Activated CD4-positive, alpha-beta memory T cell treated with anti-CD3 and anti-CD28 coated beads for 36 hours (primary cell): Measurements from ENCODE around the gene DIPK1C. TPM values are rescaled to one million over a fixed set of nuclear protein-coding genes. Genes with fewer than 3 reads are reported as not detected.

Experiments
- CTCF ChIA-PET: fragments of 350-600 bp; sonication (Branson Sonifier 250); formaldehyde crosslinking; loops from one replicate; lab custom pipeline; 2021; ENCODE audit warnings: antibody characterized with exemption, inconsistent platforms; lab: Charles Lee
- POLR2A ChIA-PET: fragments of 350-600 bp; sonication (Branson Sonifier 250); formaldehyde crosslinking; loops from one replicate; lab custom pipeline; 2021; ENCODE audit warnings: antibody characterized with exemption; lab: Charles Lee
- DNase-seq: peaks from one replicate; pipeline ENCODE4 v3.0.0-alpha.2; 2020
- H3K27ac Mint-ChIP-seq: one replicate; pipeline ENCODE4 v1.8.0; 2021; ENCODE audit warnings: mixed read lengths
- H3K27me3 Mint-ChIP-seq: one replicate; pipeline ENCODE4 v1.8.0; 2021; ENCODE audit warnings: mixed read lengths
- H3K36me3 Mint-ChIP-seq: one replicate; pipeline ENCODE4 v1.8.0; 2021; ENCODE audit warnings: mixed read lengths
- H3K4me1 Mint-ChIP-seq: one replicate; pipeline ENCODE4 v1.8.0; 2021; ENCODE audit warnings: low read depth, mixed read lengths
- H3K4me3 Mint-ChIP-seq: one replicate; pipeline ENCODE4 v1.8.0; 2021; ENCODE audit warnings: mild to moderate bottlenecking, mixed read lengths
- H3K9me3 Mint-ChIP-seq: one replicate; pipeline ENCODE4 v1.8.0; 2021; ENCODE audit warnings: mixed read lengths
- intact Hi-C: fragments of 100-400 bp; cut with micrococcal nuclease; formaldehyde crosslinking; loops from one replicate; pipeline ENCODE4 v1.15.1; 2023
- total RNA-seq, 2 experiments: library from RNA; stranded (reverse); gene quantifications; one replicate each; pipeline ENCODE4 v1.2.3, GENCODE V29; 2021

The DIPK1C gene
- total RNA-seq, 2 experiments from 2014 or later, result not detected

GRCh38 chr18:74480149-74480651 lies 23.1 kb upstream of the DIPK1C start:
- Mint-ChIP-seq H3K9me3 (no peaks in the 10 kb centered on the region), H3K4me3 (no peak overlapping the region), H3K36me3 (no peaks in the 10 kb centered on the region), H3K27me3 (peaks cover 9% of the 10 kb centered on the region), H3K4me1 (peaks cover 6% of the 10 kb centered on the region), H3K27ac (no peak overlapping the region)
- ChIA-PET POLR2A (no interaction called here), CTCF (no interaction called here)
- intact Hi-C loops, result no loop called here
- no peak for DNase-seq

- H3K4me3 Mint-ChIP-seq, result no peak overlapping the region
- intact Hi-C loops, result no loop called here
- peaks cover 2% of the 10 kb centered on the region for H3K4me1 Mint-ChIP-seq
- no peaks in the 10 kb centered on the region for H3K36me3 Mint-ChIP-seq
- no peak for DNase-seq
- ChIA-PET CTCF (no interaction called here), POLR2A (no interaction called here)
- H3K27ac Mint-ChIP-seq, result no peak overlapping the region
- no peaks in the 10 kb centered on the region for H3K9me3 Mint-ChIP-seq
- H3K27me3 Mint-ChIP-seq, result peaks cover 11% of the 10 kb centered on the region
Measured at GRCh38 chr18:74479486-74480148, 22.5 kb upstream of the DIPK1C start.

- ChIA-PET POLR2A (no interaction called here), CTCF (no interaction called here)
- no peaks in the 10 kb centered on the region for H3K9me3 Mint-ChIP-seq
- no peak overlapping the region for H3K27ac Mint-ChIP-seq
- DNase-seq, result no peak
- no peaks in the 10 kb centered on the region for H3K36me3 Mint-ChIP-seq
- no peak overlapping the region for H3K4me3 Mint-ChIP-seq
- intact Hi-C loops, result no loop called here
- H3K4me1 Mint-ChIP-seq, result no peaks in the 10 kb centered on the region
- peaks cover 9% of the 10 kb centered on the region for H3K27me3 Mint-ChIP-seq
Measured at GRCh38 chr18:74478880-74479279, 21.8 kb upstream of the DIPK1C start.

- Mint-ChIP-seq H3K27ac (no peak overlapping the region), H3K36me3 (no peaks in the 10 kb centered on the region), H3K27me3 (peaks cover 9% of the 10 kb centered on the region), H3K4me3 (no peak overlapping the region), H3K4me1 (no peaks in the 10 kb centered on the region), H3K9me3 (no peaks in the 10 kb centered on the region)
- ChIA-PET POLR2A (no interaction called here), CTCF (no interaction called here)
- intact Hi-C loops, result no loop called here
- DNase-seq, result no peak
Measured at GRCh38 chr18:74478316-74478715, 21.2 kb upstream of the DIPK1C start.

- Mint-ChIP-seq H3K36me3 (no peaks in the 10 kb centered on the region), H3K9me3 (no peaks in the 10 kb centered on the region), H3K27me3 (peaks cover 8% of the 10 kb centered on the region), H3K4me3 (no peak overlapping the region), H3K4me1 (no peaks in the 10 kb centered on the region), H3K27ac (no peak overlapping the region)
- no peak for DNase-seq
- ChIA-PET CTCF (no interaction called here), POLR2A (no interaction called here)
- intact Hi-C loops, result no loop called here
Measured at GRCh38 chr18:74477771-74478170, 20.7 kb upstream of the DIPK1C start.

GRCh38 chr18:74476140-74476539 lies 19.0 kb upstream of the DIPK1C start:
- intact Hi-C loops, result no loop called here
- H3K36me3 Mint-ChIP-seq, result no peaks in the 10 kb centered on the region
- no peak overlapping the region for H3K27ac Mint-ChIP-seq
- H3K4me1 Mint-ChIP-seq, result no peaks in the 10 kb centered on the region
- CTCF ChIA-PET, result interaction anchor here (0.9 kb wide), 1 partner anchor 163 kb away, joined by 3 read pairs; no protein-coding TSS in a partner anchor
- no peak for DNase-seq
- POLR2A ChIA-PET, result no interaction called here
- no peak overlapping the region for H3K4me3 Mint-ChIP-seq
- H3K9me3 Mint-ChIP-seq, result no peaks in the 10 kb centered on the region
- H3K27me3 Mint-ChIP-seq, result peaks cover 7% of the 10 kb centered on the region

- POLR2A ChIA-PET, result no interaction called here
- H3K27me3 Mint-ChIP-seq, result peaks cover 7% of the 10 kb centered on the region
- no peaks in the 10 kb centered on the region for H3K36me3 Mint-ChIP-seq
- intact Hi-C loops, result no loop called here
- no peaks in the 10 kb centered on the region for H3K4me1 Mint-ChIP-seq
- H3K4me3 Mint-ChIP-seq, result no peak overlapping the region
- DNase-seq, result no peak
- CTCF ChIA-PET, result no interaction called here
- no peak overlapping the region for H3K27ac Mint-ChIP-seq
- peaks cover 8% of the 10 kb centered on the region for H3K9me3 Mint-ChIP-seq
Measured at GRCh38 chr18:74473976-74474640, 17.0 kb upstream of the DIPK1C start.

GRCh38 chr18:74472312-74472711 lies 15.2 kb upstream of the DIPK1C start:
- intact Hi-C loops, result no loop called here
- CTCF ChIA-PET, result interaction anchor here (0.7 kb wide), 1 partner anchor 33 kb away, joined by 3 read pairs; no protein-coding TSS in a partner anchor
- Mint-ChIP-seq H3K4me1 (no peaks in the 10 kb centered on the region), H3K9me3 (peaks cover 8% of the 10 kb centered on the region), H3K27ac (no peak overlapping the region), H3K4me3 (no peak overlapping the region), H3K36me3 (no peaks in the 10 kb centered on the region), H3K27me3 (peaks cover 7% of the 10 kb centered on the region)
- no peak for DNase-seq
- POLR2A ChIA-PET, result no interaction called here

DNA sequence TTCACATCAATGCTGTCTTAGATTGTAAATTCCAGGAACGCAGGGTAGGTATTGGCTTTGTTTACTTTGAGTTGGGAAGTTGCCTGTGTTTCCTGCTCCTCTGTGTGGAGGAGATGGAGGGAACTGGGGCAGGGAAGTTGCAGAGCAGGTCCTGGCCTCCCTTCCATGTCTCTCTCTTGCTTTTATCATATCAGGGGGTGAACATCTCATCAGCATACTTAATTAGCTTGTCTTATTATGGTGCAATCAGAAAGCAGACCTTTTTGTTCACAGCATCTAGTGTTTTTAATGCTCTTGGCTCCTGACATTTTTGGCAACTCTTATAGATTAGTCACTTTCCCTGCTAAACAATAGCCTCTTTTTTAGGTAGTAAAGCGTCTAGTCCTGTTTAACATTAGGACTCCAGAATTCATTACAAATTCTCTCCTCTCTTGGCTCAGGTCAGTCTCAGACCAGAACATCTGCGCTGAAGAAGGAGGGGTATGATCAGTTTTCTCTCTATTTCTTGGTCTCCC lies 11.5 kb upstream of the DIPK1C start:
- H3K4me1 Mint-ChIP-seq, result no peaks in the 10 kb centered on the region
- peaks cover 8% of the 10 kb centered on the region for H3K9me3 Mint-ChIP-seq

DNA sequence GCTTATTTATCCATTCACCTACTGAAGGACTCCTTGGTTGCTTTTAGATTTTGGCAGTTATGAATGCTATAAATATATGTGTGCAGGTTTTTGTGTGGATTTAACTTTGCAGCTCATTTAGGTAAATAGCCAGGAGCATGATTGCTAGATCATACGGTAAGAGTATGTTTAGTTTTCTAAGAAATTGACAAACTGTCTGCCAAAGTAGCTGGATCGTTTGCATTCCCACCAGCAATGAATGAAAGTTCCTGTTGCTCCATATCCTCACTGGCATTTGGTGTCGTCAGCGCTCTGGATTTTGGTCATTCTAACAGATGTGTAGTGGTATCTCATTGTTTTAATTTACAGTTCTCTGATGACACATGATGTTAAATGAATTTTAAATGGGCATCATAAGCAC lies 8.7 kb upstream of the DIPK1C start:
- Mint-ChIP-seq H3K27me3 (no peaks in the 10 kb centered on the region), H3K4me1 (no peaks in the 10 kb centered on the region), H3K4me3 (no peak overlapping the region), H3K9me3 (peaks cover 8% of the 10 kb centered on the region), H3K27ac (no peak overlapping the region), H3K36me3 (no peaks in the 10 kb centered on the region)
- ChIA-PET CTCF (no interaction called here), POLR2A (no interaction called here)
- DNase-seq, result no peak
- intact Hi-C loops, result no loop called here

More for the DNA sequence above, 11.5 kb upstream of the DIPK1C start:
- Mint-ChIP-seq H3K27ac (no peak overlapping the region), H3K36me3 (no peaks in the 10 kb centered on the region), H3K4me3 (no peak overlapping the region), H3K27me3 (no peaks in the 10 kb centered on the region)
- intact Hi-C loops, result no loop called here
- CTCF ChIA-PET, result no interaction called here
- no peak for DNase-seq
- POLR2A ChIA-PET, result no interaction called here

DNA sequence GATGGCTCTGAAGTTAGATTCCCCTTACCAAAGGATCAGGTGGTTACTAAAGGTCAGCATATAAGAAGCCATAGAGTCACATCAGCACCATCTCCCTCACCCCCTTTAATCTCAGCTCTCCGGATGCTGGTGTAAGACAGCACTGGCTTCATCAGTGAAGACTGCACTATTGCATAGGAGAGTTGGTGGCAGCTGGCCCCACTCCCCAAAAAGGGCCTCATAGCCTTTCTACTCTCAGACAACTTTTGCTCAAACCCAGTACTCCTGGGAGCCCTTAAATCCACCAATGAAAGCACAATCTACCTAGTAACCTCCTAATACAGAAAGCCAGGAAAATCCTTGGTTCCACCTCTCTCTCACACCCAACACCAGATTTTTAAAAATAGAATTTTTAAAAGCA lies 6.9 kb upstream of the DIPK1C start:
- no peak overlapping the region for H3K4me3 Mint-ChIP-seq
- ChIA-PET CTCF (no interaction called here), POLR2A (no interaction called here)
- intact Hi-C loops, result no loop called here
- no peak for DNase-seq
- H3K27ac Mint-ChIP-seq, result no peak overlapping the region
- H3K36me3 Mint-ChIP-seq, result no peaks in the 10 kb centered on the region
- no peaks in the 10 kb centered on the region for H3K9me3 Mint-ChIP-seq
- H3K4me1 Mint-ChIP-seq, result no peaks in the 10 kb centered on the region
- peaks cover 1% of the 10 kb centered on the region for H3K27me3 Mint-ChIP-seq

DNA sequence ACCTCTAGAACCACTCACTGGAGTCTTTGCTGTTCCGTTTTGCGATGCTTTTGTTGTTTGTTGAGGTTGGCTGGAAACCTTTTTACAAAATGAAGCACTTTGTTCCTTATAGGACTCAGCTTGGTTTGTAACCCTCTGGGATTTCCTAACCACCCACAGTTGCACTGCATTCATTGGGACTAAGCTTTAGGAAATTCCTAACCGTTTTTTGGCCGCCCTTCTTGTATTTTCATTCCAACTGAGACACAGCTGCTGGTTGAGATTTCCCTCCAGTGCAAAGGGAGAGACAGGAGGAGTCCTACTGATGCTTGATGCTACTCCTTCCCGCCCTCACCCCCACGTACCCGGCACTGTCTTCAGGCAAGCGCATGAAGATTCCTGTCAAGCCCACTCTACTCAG lies 6.1 kb upstream of the DIPK1C start:
- CTCF ChIA-PET, result no interaction called here
- no peak for DNase-seq

More for the DNA sequence above, 6.1 kb upstream of the DIPK1C start:
- no peaks in the 10 kb centered on the region for H3K36me3 Mint-ChIP-seq
- H3K9me3 Mint-ChIP-seq, result no peaks in the 10 kb centered on the region
- H3K27ac Mint-ChIP-seq, result no peak overlapping the region
- H3K27me3 Mint-ChIP-seq, result peaks cover 3% of the 10 kb centered on the region
- intact Hi-C loops, result no loop called here
- POLR2A ChIA-PET, result no interaction called here
- H3K4me1 Mint-ChIP-seq, result no peaks in the 10 kb centered on the region
- no peak overlapping the region for H3K4me3 Mint-ChIP-seq
